CD4-positive, alpha-beta T cell (primary cell): ENCODE results near the gene WDFY4. TPM values are rescaled to one million over a fixed set of nuclear protein-coding genes. Genes with fewer than 3 reads are reported as not detected.

Source experiments
- ATAC-seq: fragments of 200-7000 bp; cut with Tn5 transposase; one replicate; pipeline ENCODE4 v1.10.0; 2022; ENCODE audit warnings: mild to moderate bottlenecking; ENCODE audit not compliant: poor library complexity
- CTCF ChIA-PET: fragments of 350-600 bp; sonication (Branson Sonifier 250); formaldehyde crosslinking; loops from one replicate; lab custom pipeline; 2021; ENCODE audit warnings: antibody characterized with exemption, inconsistent platforms; lab: Charles Lee
- POLR2A ChIA-PET: fragments of 350-600 bp; sonication (Branson Sonifier 250); formaldehyde crosslinking; loops from one replicate; lab custom pipeline; 2021; ENCODE audit warnings: antibody characterized with exemption, inconsistent platforms; lab: Charles Lee
- DNase-seq, 14 experiments: peaks; one replicate each; pipeline ENCODE4 v3.0.0-alpha.2; 2013 to 2020; ENCODE audit warnings: mixed read lengths in 2 of 14
- H3K27ac ChIP-seq, 2 donors: one replicate each; pipeline versions ENCODE4 v1.5.1 to v1.7.0; 2013; ENCODE audit warnings: low read length in 2 of 2, low read depth in 1 of 2, mild to moderate bottlenecking in 1 of 2
- H3K27me3 ChIP-seq, 2 experiments: 1 replicate in 1 of 2; 2 replicates in 1 of 2; pipeline versions ENCODE4 v1.6.1 to v1.7.0; 2013; ENCODE audit warnings: low read length in 2 of 2, control low read depth in 1 of 2, mild to moderate bottlenecking in 1 of 2, moderate library complexity in 1 of 2; ENCODE audit not compliant: insufficient read depth in 2 of 2, control insufficient read depth in 1 of 2
- H3K36me3 ChIP-seq: one replicate; pipeline ENCODE4 v1.6.1; 2013; ENCODE audit warnings: low read length, control low read depth; ENCODE audit not compliant: insufficient read depth
- H3K4me1 ChIP-seq: one replicate; pipeline ENCODE4 v1.6.1; 2013; ENCODE audit warnings: low read length, control low read depth; ENCODE audit not compliant: insufficient read depth
- H3K4me3 ChIP-seq: one replicate; pipeline ENCODE4 v1.5.1; 2013; ENCODE audit warnings: mild to moderate bottlenecking, low read length, moderate library complexity
- H3K9me3 ChIP-seq, 2 experiments: 1 replicate in 1 of 2; 2 replicates in 1 of 2; pipeline versions ENCODE4 v1.6.1 to v1.7.0; 2013; ENCODE audit warnings: low read length in 2 of 2, mild to moderate bottlenecking in 2 of 2, control low read depth in 1 of 2, moderate library complexity in 1 of 2; ENCODE audit not compliant: control insufficient read depth in 1 of 2, insufficient read depth in 1 of 2
- H3K27ac Mint-ChIP-seq: one replicate; pipeline ENCODE4 v1.8.0; 2020; ENCODE audit warnings: mixed read lengths
- H3K27me3 Mint-ChIP-seq: one replicate; pipeline ENCODE4 v1.8.0; 2021; ENCODE audit warnings: mixed read lengths
- H3K36me3 Mint-ChIP-seq: one replicate; pipeline ENCODE4 v1.8.0; 2021; ENCODE audit warnings: low read depth, mixed read lengths
- H3K4me1 Mint-ChIP-seq: one replicate; pipeline ENCODE4 v1.8.0; 2021; ENCODE audit warnings: low read depth, mixed read lengths
- H3K4me3 Mint-ChIP-seq: one replicate; pipeline ENCODE4 v1.8.0; 2020; ENCODE audit warnings: mild to moderate bottlenecking, mixed read lengths
- H3K9me3 Mint-ChIP-seq: one replicate; pipeline ENCODE4 v1.8.0; 2020; ENCODE audit warnings: mixed read lengths
- intact Hi-C, 2 experiments: fragments of 100-400 bp; cut with DNase I in 1 of 2; cut with micrococcal nuclease in 1 of 2; formaldehyde crosslinking; loops; one replicate each; pipeline versions ENCODE4 v1.15.1 to v1.9.0; 2023 to 2025; cut with DNase I, micrococcal nuclease
- total RNA-seq, 174 experiments: library from RNA in 2 of 174; stranded (reverse) in 2 of 174; gene quantifications; one replicate each; pipeline ENCODE4 v1.2.3 and lab custom pipeline; 2021 to 2026
- TF ChIP-seq, protein P1 (sequence below): fragments of 200-600 bp; IDR thresholded peaks from one replicate; pipeline ENCODE4 v1.8.0; 2022; ENCODE audit warnings: antibody characterized with exemption, mild to moderate bottlenecking

WDFY4 gene
- total RNA-seq, 2 experiments from 2014 or later: 1.3 to 2.5 TPM

DNA sequence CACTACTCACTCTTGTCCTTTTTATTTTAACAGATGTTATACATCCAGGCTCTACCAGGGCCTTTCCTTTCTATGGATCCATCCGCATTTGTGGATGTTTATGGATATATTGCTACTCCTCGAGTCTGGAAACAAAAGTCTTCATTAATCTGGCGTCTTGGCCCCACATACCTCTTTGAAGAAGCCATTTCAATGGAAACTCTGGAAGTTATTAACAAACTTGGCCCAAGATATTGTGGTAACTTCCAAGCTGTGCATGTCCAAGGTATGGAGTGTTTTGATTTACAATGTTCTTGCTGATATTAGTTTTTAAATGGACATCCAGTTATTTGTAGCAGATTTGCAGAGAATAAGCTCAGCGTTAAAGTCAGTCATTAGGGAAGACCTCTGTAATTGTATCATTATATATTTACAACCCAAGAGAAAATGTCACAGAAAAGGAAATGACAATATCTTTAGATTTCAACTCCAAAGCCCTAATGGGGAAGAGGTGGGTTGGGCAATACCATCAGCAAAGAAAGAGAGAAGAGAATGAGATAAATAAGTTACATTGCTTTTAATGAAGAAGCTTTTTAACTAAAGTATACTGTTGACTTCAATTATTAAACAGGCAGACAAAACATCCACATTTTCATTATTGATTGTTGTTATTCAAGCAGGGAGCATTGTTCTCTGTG lies 102.1 kb downstream of the WDFY4 start:
- H3K27me3 ChIP-seq: no peaks in the 10 kb centered on the region
- Mint-ChIP-seq H3K27me3 (peaks cover 8% of the 10 kb centered on the region), H3K27ac (no peak overlapping the region), H3K4me3 (no peak overlapping the region), H3K9me3 (no peaks in the 10 kb centered on the region), H3K36me3 (no peaks in the 10 kb centered on the region), H3K4me1 (no peaks in the 10 kb centered on the region)
- H3K4me3 ChIP-seq: no peak overlapping the region
- ChIA-PET CTCF (no interaction called here), POLR2A (no interaction called here)
- ATAC-seq: no peak
- H3K27ac ChIP-seq: no peak overlapping the region
- no peaks in the 10 kb centered on the region for H3K9me3 ChIP-seq
- no peaks in the 10 kb centered on the region for H3K4me1 ChIP-seq
- no peaks in the 10 kb centered on the region for H3K36me3 ChIP-seq
- TF ChIP-seq, protein P1, sequence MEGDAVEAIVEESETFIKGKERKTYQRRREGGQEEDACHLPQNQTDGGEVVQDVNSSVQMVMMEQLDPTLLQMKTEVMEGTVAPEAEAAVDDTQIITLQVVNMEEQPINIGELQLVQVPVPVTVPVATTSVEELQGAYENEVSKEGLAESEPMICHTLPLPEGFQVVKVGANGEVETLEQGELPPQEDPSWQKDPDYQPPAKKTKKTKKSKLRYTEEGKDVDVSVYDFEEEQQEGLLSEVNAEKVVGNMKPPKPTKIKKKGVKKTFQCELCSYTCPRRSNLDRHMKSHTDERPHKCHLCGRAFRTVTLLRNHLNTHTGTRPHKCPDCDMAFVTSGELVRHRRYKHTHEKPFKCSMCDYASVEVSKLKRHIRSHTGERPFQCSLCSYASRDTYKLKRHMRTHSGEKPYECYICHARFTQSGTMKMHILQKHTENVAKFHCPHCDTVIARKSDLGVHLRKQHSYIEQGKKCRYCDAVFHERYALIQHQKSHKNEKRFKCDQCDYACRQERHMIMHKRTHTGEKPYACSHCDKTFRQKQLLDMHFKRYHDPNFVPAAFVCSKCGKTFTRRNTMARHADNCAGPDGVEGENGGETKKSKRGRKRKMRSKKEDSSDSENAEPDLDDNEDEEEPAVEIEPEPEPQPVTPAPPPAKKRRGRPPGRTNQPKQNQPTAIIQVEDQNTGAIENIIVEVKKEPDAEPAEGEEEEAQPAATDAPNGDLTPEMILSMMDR: no peak
- DNase-seq: no peak
- intact Hi-C loops: no loop called here

DNA sequence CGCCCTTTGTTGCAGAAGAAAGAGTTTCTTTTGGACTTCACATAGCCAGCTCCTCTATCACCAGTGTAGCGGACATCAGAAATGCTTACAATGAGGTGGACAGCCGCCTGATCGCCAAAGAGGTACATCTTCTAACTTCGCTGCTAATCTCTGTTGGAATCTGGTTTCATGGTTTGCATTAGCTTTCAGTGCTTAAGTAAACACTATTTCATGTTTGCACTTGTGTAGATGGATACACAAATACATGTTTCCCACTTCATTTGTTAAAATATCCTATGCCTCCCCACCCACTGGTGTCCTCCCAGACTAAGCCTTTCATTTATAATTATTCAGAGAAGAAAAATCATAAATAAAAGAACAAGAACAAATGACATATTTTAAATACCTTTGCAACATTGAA lies 103.9 kb downstream of the WDFY4 start:
- H3K27ac ChIP-seq: no peak overlapping the region

DNA sequence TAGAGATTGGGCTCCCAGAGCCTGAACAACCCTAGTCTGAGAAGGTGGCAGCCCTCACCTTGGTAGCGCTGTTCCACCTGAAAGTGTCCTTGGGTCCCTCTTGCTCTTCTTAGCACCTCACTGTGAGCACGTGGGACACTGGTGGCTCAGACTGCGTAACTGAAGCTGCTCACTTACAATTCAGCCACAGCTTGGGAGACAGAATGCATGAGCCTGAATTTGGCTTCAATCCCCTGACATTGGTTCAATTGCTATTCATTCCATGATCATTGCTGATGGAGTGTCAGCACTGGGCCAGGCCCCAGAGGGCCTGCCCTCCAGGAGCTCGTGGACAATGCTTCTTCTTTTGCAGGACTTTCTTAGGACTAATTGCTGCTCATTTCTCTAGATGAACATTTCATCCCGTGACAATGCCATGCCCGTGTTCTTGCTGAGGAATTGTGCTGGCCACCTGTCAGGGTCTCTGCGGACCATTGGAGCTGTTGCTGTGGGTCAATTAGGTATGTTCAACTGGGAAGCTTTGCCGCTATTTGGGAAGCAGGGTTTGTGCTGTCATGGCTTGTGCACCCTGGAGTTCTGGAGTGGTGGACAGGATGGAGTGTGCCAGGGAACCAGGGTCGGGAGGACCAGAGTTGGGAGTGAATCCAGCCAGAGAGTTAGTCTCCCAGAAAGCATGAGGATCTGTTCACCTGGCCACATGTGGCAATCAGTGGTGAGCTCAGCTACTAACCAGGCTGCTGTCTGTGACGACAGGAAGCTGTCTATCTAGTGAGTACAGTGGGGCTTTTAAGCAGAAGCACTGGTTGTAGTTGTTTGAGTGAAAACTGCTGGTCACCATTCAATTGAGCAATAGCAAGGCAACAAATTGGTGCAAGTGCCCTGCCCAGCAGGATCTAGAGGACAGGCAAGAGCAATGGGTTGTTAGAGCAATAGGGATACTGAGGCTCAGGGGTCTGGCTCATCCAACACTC lies 105.1 kb downstream of the WDFY4 start:
- Histone ChIP-seq H3K4me3 (no peak overlapping the region), H3K36me3 (no peaks in the 10 kb centered on the region), H3K27me3 (no peaks in the 10 kb centered on the region), H3K27ac (no peak overlapping the region), H3K9me3 (no peaks in the 10 kb centered on the region), H3K4me1 (no peaks in the 10 kb centered on the region)
- CTCF ChIA-PET: no interaction called here
- TF ChIP-seq, protein P1: no peak
- intact Hi-C loops: no loop called here
- no peaks in the 10 kb centered on the region for H3K9me3 Mint-ChIP-seq
- no peak overlapping the region for H3K27ac Mint-ChIP-seq
- peaks cover 14% of the 10 kb centered on the region for H3K27me3 Mint-ChIP-seq
- POLR2A ChIA-PET: no interaction called here
- DNase-seq (no peak), ATAC-seq (no peak)
- no peaks in the 10 kb centered on the region for H3K4me1 Mint-ChIP-seq
- H3K4me3 Mint-ChIP-seq: no peak overlapping the region
- H3K36me3 Mint-ChIP-seq: no peaks in the 10 kb centered on the region

More for the DNA sequence above, 103.9 kb downstream of the WDFY4 start:
- TF ChIP-seq, protein P1: no peak
- no peaks in the 10 kb centered on the region for H3K9me3 Mint-ChIP-seq
- no peak overlapping the region for H3K4me3 Mint-ChIP-seq
- Histone ChIP-seq H3K9me3 (no peaks in the 10 kb centered on the region), H3K4me3 (no peak overlapping the region), H3K27me3 (no peaks in the 10 kb centered on the region), H3K4me1 (no peaks in the 10 kb centered on the region), H3K36me3 (no peaks in the 10 kb centered on the region)
- H3K36me3 Mint-ChIP-seq: no peaks in the 10 kb centered on the region
- no peaks in the 10 kb centered on the region for H3K4me1 Mint-ChIP-seq
- peaks cover 14% of the 10 kb centered on the region for H3K27me3 Mint-ChIP-seq
- ATAC-seq: no peak
- CTCF ChIA-PET: no interaction called here
- no peak overlapping the region for H3K27ac Mint-ChIP-seq
- POLR2A ChIA-PET: no interaction called here
- intact Hi-C loops: no loop called here
- no peak for DNase-seq
